GM19351 (cell line): ENCODE data around the gene PPP1R12C.

Experiments
- ATAC-seq: cut with Tn5 transposase; IDR thresholded peaks from one replicate; pipeline ENCODE4 v1.9.1; 2021; ENCODE audit warnings: mild to moderate bottlenecking, moderate library complexity; ENCODE audit not compliant: unreplicated experiment

Gene PPP1R12C

DNA sequence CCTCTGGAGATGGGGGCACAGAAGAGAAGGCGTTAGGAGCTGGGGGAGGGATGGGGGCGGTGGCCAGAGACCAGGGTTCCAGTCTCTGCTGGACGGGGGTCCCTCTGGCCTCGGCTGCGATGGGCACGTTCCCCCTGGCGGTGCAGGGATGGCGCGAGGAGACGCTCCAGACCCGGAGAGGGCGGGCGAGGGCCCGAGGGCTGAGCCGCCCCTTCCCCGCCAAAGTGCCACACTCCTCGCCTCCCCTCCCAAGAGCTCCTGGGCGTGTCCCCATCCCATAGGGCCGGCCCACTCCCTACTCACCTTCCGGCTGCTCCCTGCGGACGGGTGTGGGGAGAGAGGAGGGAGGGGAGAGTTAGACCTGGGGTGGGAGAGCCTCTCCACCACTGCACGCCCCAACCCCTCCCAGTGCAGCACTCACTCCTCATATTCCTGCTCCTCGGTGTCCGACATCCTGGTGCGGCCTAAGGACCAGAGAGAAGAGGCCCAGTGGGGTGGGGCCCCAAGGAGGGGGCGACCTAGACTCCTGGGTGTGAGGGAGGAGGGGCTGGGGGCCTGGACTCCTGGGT lies 29.4 kb upstream of the PPP1R12C start:
- ATAC-seq, result no peak

- ATAC-seq, result no peak
Measured at GRCh38 chr19:55146078-55146704, 28.8 kb upstream of the PPP1R12C start.

GRCh38 chr19:55145232-55145631 lies 27.8 kb upstream of the PPP1R12C start:
- no peak for ATAC-seq

- ATAC-seq, result no peak
Measured at GRCh38 chr19:55141696-55142095, 24.3 kb upstream of the PPP1R12C start.

DNA sequence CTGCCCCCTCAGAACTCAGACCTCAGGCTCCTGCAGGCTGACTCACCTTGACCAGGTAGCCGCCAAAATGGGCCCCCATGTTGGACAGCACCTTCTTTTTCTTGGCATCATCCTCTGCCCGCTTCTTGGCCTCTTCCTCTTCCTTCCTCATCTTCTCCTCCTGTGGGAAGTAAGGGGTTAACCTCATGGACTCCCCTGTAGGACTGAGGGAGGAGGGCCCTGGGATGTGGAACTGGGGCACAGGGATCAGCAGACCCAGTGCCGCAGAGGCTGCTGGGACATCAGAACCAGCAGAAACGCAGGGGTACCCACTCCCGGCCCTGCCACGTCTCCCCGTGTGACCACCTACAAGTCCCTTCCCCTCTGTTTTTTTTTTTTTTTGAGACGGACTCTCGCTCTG lies 20.5 kb upstream of the PPP1R12C start:
- ATAC-seq, result no peak

DNA sequence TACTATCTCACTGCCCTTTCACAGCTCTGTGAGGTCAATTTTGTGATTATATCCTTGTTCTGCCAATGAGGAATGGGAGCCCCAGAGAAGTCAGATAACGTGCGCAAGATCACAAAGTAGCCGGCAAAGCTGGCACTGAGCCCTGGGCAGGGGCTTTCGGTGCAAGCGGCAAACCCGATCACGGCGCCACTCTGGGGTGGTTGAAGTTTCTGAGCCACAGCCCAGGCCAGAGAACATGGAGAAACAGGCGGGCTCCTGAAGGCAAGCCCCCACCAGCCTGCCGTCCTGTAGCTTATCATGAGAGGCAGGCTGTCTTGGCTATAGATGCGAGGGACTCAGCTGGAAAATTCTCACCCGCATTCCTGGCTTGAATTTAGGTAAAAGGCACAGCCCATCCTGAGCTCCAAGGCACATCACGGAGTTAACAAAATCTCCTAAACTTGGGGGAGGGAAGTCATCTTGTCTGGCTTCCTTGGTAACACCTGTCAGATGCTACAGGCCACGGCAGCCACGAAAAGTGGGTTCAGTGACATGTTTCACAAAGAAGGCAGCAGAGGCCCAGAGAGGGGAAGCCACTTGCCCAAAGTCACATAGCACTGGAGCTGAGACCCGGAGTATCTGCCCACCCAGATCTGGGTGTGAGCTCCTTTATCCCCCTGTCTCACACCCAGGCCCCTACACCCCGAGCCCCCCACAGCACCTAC lies 19.1 kb upstream of the PPP1R12C start:
- no peak for ATAC-seq

GRCh38 chr19:55134736-55135135 lies 17.3 kb upstream of the PPP1R12C start:
- ATAC-seq, result no peak

DNA sequence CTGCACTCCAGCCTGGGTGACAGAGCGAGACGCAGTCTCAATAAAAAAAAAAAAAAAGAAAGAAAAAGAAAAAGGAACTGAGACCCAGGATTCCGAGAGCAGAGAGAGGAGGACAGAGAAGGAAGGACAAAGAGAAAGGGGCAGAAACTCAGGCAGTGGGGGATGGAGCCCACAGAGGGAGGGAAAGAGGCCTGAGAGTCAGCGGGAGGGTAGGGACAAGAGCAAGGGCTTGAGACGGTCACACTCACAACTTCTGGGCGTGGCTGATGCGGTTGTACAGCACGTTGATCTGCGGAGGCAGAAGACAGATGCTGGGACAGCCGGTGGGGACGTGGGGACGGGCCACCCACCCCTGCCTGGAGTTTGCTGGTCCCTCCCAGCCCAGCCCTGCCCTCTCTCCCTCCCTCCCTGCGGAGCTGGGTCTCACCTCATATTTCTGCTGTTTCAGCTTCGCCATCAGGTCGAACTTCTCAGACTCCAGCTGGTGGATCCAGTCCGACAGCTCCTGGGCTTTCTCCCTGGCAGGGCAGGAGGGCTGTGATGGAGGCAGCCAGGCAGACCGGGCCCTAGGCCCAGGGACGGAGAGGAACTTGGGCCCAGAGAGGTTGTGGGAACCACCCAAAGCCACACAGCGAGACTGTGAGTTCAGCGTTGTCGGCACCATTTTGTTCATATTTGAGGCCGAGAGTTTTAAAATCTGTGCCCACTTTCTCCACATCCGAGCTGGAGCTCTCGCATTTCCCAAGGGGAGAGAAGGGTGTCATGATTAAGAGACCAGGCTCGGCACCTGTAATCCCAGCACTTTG lies 16.4 kb upstream of the PPP1R12C start:
- no peak for ATAC-seq

GRCh38 chr19:55132453-55133129 lies 15.2 kb upstream of the PPP1R12C start:
- no peak for ATAC-seq

DNA sequence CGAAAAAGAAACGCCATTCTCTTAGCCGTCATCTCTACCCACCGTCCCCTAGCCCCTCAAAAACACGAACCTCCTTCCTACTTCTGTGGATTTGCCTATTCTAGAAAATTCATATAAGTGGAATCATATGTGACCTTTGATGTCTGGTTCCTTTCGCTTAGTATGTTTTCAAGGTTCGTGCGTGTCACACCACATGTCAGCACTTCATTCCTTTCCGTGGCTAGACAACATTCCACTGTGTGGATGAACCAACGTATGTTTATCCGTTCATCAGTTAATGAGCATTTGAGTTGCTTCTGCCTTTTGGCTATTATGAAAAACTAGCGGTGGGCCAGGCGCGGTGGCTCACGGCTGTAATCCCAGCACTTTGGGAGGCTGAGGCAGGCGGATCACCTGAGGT lies 14.0 kb upstream of the PPP1R12C start:
- ATAC-seq, result no peak

- ATAC-seq, result no peak
Measured at GRCh38 chr19:55119053-55119452, 1.6 kb upstream of the PPP1R12C start.

DNA sequence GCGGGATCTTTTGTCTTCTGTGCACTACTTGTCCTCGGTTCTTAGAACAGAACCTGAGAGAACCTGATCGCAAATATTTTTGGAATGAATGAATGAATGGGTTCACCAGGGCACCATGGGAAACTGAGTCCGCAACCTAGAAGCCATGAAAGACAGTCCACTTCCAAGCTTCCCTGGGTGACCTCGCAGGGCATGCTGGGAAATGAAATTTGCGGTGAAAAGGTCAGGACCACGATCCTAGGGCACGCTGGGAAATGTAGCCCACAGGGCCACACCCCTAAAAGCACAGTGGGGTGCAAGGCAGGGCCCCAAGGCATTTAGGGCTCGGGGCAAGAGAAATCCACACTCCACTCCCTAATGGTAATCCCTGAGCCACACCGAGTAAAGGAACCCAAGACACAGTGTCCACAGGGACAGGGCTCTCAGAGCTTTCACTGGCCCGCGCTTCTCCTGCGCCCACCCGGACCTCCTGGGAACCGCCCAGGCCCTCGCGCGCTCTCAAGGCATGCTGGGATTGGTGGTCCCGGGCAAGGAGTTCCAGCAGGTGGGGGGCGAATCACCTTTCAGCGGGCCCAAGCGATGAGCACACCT lies 1.1 kb upstream of the PPP1R12C start:
- no peak for ATAC-seq

DNA sequence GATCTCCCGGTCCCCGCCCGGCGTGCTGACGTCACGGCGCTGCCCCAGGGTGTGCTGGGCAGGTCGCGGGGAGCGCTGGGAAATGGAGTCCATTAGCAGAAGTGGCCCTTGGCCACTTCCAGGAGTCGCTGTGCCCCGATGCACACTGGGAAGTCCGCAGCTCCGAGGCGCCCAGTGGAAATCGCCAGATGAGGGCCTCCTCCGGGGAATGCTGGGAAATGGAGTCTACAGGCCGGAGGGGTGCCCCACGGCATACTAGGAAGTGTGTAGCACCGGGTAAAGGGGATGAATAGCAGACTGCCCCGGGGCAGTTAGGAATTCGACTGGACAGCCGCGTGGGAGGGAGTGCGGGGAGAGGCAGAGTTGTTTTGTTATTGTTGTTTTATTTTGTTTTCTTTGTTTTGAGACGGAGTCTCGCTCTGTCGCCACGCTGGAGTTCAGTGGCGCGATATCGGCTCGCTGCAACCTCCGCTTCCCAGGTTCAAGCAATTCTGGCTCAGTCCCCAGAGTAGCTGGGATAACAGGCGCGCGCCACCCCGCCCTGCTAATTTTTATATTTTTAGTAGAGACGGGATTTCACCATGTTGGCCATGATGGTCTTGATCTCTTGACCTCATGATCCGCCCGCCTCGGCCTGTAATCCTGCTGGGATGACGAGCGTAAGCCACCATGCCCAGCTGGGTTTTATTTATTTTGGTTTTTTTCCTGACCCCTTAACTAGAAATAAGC lies 390 bp upstream of the PPP1R12C start:
- peak; percentile 79 for ATAC-seq

DNA sequence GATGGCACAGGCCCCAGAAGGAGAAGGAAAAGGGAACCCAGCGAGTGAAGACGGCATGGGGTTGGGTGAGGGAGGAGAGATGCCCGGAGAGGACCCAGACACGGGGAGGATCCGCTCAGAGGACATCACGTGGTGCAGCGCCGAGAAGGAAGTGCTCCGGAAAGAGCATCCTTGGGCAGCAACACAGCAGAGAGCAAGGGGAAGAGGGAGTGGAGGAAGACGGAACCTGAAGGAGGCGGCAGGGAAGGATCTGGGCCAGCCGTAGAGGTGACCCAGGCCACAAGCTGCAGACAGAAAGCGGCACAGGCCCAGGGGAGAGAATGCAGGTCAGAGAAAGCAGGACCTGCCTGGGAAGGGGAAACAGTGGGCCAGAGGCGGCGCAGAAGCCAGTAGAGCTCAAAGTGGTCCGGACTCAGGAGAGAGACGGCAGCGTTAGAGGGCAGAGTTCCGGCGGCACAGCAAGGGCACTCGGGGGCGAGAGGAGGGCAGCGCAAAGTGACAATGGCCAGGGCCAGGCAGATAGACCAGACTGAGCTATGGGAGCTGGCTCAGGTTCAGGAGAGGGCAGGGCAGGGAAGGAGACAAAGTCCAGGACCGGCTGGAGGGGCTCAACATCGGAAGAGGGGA lies 1.1 kb downstream of the PPP1R12C start:
- no peak for ATAC-seq

DNA sequence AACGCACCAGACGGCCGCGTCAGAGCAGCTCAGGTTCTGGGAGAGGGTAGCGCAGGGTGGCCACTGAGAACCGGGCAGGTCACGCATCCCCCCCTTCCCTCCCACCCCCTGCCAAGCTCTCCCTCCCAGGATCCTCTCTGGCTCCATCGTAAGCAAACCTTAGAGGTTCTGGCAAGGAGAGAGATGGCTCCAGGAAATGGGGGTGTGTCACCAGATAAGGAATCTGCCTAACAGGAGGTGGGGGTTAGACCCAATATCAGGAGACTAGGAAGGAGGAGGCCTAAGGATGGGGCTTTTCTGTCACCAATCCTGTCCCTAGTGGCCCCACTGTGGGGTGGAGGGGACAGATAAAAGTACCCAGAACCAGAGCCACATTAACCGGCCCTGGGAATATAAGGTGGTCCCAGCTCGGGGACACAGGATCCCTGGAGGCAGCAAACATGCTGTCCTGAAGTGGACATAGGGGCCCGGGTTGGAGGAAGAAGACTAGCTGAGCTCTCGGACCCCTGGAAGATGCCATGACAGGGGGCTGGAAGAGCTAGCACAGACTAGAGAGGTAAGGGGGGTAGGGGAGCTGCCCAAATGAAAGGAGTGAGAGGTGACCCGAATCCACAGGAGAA lies 1.9 kb downstream of the PPP1R12C start:
- ATAC-seq, result no peak

- no peak for ATAC-seq
Measured at GRCh38 chr19:55114566-55115145, 2.8 kb downstream of the PPP1R12C start.

- ATAC-seq, result no peak
Measured at GRCh38 chr19:55113570-55114039, 3.8 kb downstream of the PPP1R12C start.

GRCh38 chr19:55112777-55113569 lies 4.5 kb downstream of the PPP1R12C start:
- ATAC-seq, result no peak
